ENCODE results near the gene TXNDC2.
A peak's percentile ranks its signal among the peaks of the same experiment; 100 is the strongest.

The TXNDC2 gene

GRCh38 chr18:9860682-9861081, 25.1 kb upstream of the TXNDC2 start:
- no peak for DNase-seq (ENCODE audit: low read depth in 2 of 2)

- no peak for DNase-seq (ENCODE audit: low read depth in 2 of 2)
Measured at GRCh38 chr18:9861157-9861556, 24.6 kb upstream of the TXNDC2 start.

GRCh38 chr18:9861933-9862332, 23.8 kb upstream of the TXNDC2 start:
- DNase-seq (ENCODE audit: low read depth in 2 of 2): no peak

- no peak for DNase-seq (ENCODE audit: low read depth in 2 of 2)
Measured at GRCh38 chr18:9862686-9863085, 23.1 kb upstream of the TXNDC2 start.

- no peak for DNase-seq (ENCODE audit: low read depth in 2 of 2)
Measured at GRCh38 chr18:9863282-9863681, 22.5 kb upstream of the TXNDC2 start.

- no peak for DNase-seq (ENCODE audit: low read depth in 2 of 2)
Measured at GRCh38 chr18:9865764-9866490, 19.8 kb upstream of the TXNDC2 start.

- no peak for DNase-seq (ENCODE audit: low read depth in 2 of 2)
Measured at GRCh38 chr18:9866627-9867026, 19.1 kb upstream of the TXNDC2 start.

GRCh38 chr18:9867071-9867594, 18.6 kb upstream of the TXNDC2 start:
- no peak for DNase-seq (ENCODE audit: low read depth in 2 of 2)

GRCh38 chr18:9868857-9869714, 16.7 kb upstream of the TXNDC2 start:
- DNase-seq (ENCODE audit: low read depth in 2 of 2): no peak

GRCh38 chr18:9869715-9870430, 15.9 kb upstream of the TXNDC2 start:
- no peak for DNase-seq (ENCODE audit: low read depth in 2 of 2)

- DNase-seq (ENCODE audit: low read depth in 2 of 2): no peak
Measured at GRCh38 chr18:9870431-9871008, 15.3 kb upstream of the TXNDC2 start.

GRCh38 chr18:9871244-9871746, 14.5 kb upstream of the TXNDC2 start:
- no peak for DNase-seq (ENCODE audit: low read depth in 2 of 2)

GRCh38 chr18:9872823-9873222, 12.9 kb upstream of the TXNDC2 start:
- no peak for DNase-seq (ENCODE audit: low read depth in 2 of 2)

GRCh38 chr18:9874728-9875127, 11.0 kb upstream of the TXNDC2 start:
- no peak for DNase-seq (ENCODE audit: low read depth in 2 of 2)

- no peak for DNase-seq (ENCODE audit: low read depth in 2 of 2)
Measured at GRCh38 chr18:9876212-9876866, 9.4 kb upstream of the TXNDC2 start.

GRCh38 chr18:9876867-9877654, 8.7 kb upstream of the TXNDC2 start:
- peak; percentile 61 to 67 for DNase-seq (ENCODE audit: low read depth in 2 of 2)

- DNase-seq (ENCODE audit: low read depth in 2 of 2): no peak
Measured at GRCh38 chr18:9877655-9878014, 8.1 kb upstream of the TXNDC2 start.

GRCh38 chr18:9878095-9878494, 7.7 kb upstream of the TXNDC2 start:
- DNase-seq (ENCODE audit: low read depth in 2 of 2): no peak

GRCh38 chr18:9878783-9879242, 7.0 kb upstream of the TXNDC2 start:
- DNase-seq (ENCODE audit: low read depth in 2 of 2): no peak

GRCh38 chr18:9884090-9884489, 1.7 kb upstream of the TXNDC2 start:
- DNase-seq (ENCODE audit: low read depth in 2 of 2): no peak

All from fibroblast of skin of left biceps (primary cell).